WTC11 (cell line): Measurements from ENCODE around the gene AKIRIN2. TPM values are rescaled to one million over a fixed set of nuclear protein-coding genes. Genes with fewer than 3 reads are reported as not detected.

ENCODE experiments used
- ATAC-seq: fragments of 200-7000 bp; cut with Tn5 transposase; 2 replicates; pipeline ENCODE4 v1.10.0; 2021; ENCODE audit warnings: mild to moderate bottlenecking, moderate library complexity
- CTCF ChIA-PET: fragments of 300-600 bp; sonication (Branson Sonifier 250); formaldehyde crosslinking; loops from one replicate; lab custom pipeline; 2021; ENCODE audit warnings: antibody characterized with exemption; lab: Charles Lee
- POLR2A ChIA-PET: fragments of 350-600 bp; sonication (Branson Sonifier 250); formaldehyde crosslinking; loops from one replicate; lab custom pipeline; 2021; ENCODE audit warnings: antibody characterized with exemption; lab: Charles Lee
- DNase-seq: peaks from one replicate; pipeline ENCODE4 v3.0.0; 2021; ENCODE audit warnings: low spot score
- H3K27ac Mint-ChIP-seq: 2 replicates; pipeline ENCODE4 v1.8.0; 2021; ENCODE audit warnings: mixed read lengths
- H3K27me3 Mint-ChIP-seq: 2 replicates; pipeline ENCODE4 v1.8.0; 2021; ENCODE audit warnings: low read depth, mild to moderate bottlenecking, moderate library complexity, mixed read lengths
- H3K36me3 Mint-ChIP-seq: 2 replicates; pipeline ENCODE4 v1.8.0; 2021; ENCODE audit warnings: mixed read lengths
- H3K4me1 Mint-ChIP-seq: 2 replicates; pipeline ENCODE4 v1.8.0; 2022; ENCODE audit warnings: mixed read lengths
- H3K4me3 Mint-ChIP-seq: 2 replicates; pipeline ENCODE4 v1.8.0; 2021; ENCODE audit warnings: mild to moderate bottlenecking, moderate library complexity, mixed read lengths
- H3K9me3 Mint-ChIP-seq: 2 replicates; pipeline ENCODE4 v1.8.0; 2021; ENCODE audit warnings: mixed read lengths
- CREB1 ChIP-seq: sonication (generic); formaldehyde crosslinking; IDR thresholded peaks from 2 replicates; pipeline ENCODE4 v1.8.0; 2023; ENCODE audit warnings: mild to moderate bottlenecking, missing genetic modification reagents
- E2F5 ChIP-seq: sonication (generic); formaldehyde crosslinking; IDR thresholded peaks from 2 replicates; pipeline ENCODE4 v1.8.1; 2022; ENCODE audit warnings: mild to moderate bottlenecking, moderate library complexity, missing genetic modification reagents
- ELF4 ChIP-seq: sonication (generic); formaldehyde crosslinking; IDR thresholded peaks from 2 replicates; pipeline ENCODE4 v1.8.1; 2022; ENCODE audit warnings: low read depth, mild to moderate bottlenecking, moderate library complexity, missing genetic modification reagents
- FOXP1 ChIP-seq: sonication (generic); formaldehyde crosslinking; IDR thresholded peaks from 2 replicates; pipeline ENCODE4 v1.8.0; 2022; ENCODE audit warnings: missing genetic modification reagents, mild to moderate bottlenecking, moderate library complexity, borderline replicate concordance
- JAZF1 ChIP-seq: fragments of 250-450 bp; sonication (Bioruptor Pico); IDR thresholded peaks from 2 replicates; pipeline ENCODE4 v1.9.0; 2021; ENCODE audit warnings: moderate library complexity, mild to moderate bottlenecking, inconsistent platforms
- MXD4 ChIP-seq: fragments of 250-450 bp; sonication (Bioruptor Pico); IDR thresholded peaks from 2 replicates; pipeline ENCODE4 v1.8.0; 2021; ENCODE audit warnings: mild to moderate bottlenecking, moderate library complexity, borderline replicate concordance
- NFATC4 ChIP-seq: fragments of 250-450 bp; sonication (Bioruptor Pico); IDR thresholded peaks from 2 replicates; pipeline ENCODE4 v1.9.0; 2021; ENCODE audit warnings: mild to moderate bottlenecking
- OVOL2 ChIP-seq: fragments of 250-450 bp; sonication (Bioruptor Pico); IDR thresholded peaks from 2 replicates; pipeline ENCODE4 v1.9.0; 2021; ENCODE audit warnings: mild to moderate bottlenecking, borderline replicate concordance
- RELA ChIP-seq: sonication (generic); formaldehyde crosslinking; IDR thresholded peaks from 2 replicates; pipeline ENCODE4 v1.8.1; 2022; ENCODE audit warnings: missing genetic modification reagents, mild to moderate bottlenecking, borderline replicate concordance
- RORB ChIP-seq: fragments of 250-450 bp; sonication (Bioruptor Pico); IDR thresholded peaks from 2 replicates; pipeline ENCODE4 v1.9.0; 2021; ENCODE audit warnings: mild to moderate bottlenecking
- SP1 ChIP-seq: sonication (generic); formaldehyde crosslinking; conservative IDR thresholded peaks from 2 replicates; pipeline ENCODE4 v1.8.1; 2022; ENCODE audit warnings: missing genetic modification reagents
- STAT6 ChIP-seq: sonication (generic); formaldehyde crosslinking; conservative IDR thresholded peaks from 2 replicates; pipeline ENCODE4 v1.8.1; 2023; ENCODE audit warnings: mild to moderate bottlenecking, low read depth, missing genetic modification reagents, moderate library complexity
- TCF7 ChIP-seq: sonication (generic); formaldehyde crosslinking; IDR thresholded peaks from 2 replicates; pipeline ENCODE4 v1.8.0; 2022; ENCODE audit warnings: mild to moderate bottlenecking, low read depth, missing genetic modification reagents, moderate library complexity
- ZBTB21 ChIP-seq: sonication (generic); formaldehyde crosslinking; IDR thresholded peaks from 2 replicates; pipeline ENCODE4 v1.8.1; 2023; ENCODE audit warnings: mild to moderate bottlenecking, missing genetic modification reagents, borderline replicate concordance
- ZNF121 ChIP-seq: sonication (generic); formaldehyde crosslinking; IDR thresholded peaks from 2 replicates; pipeline ENCODE4 v1.8.0; 2023; ENCODE audit warnings: missing genetic modification reagents
- ZNF138 ChIP-seq: sonication (generic); formaldehyde crosslinking; conservative IDR thresholded peaks from 2 replicates; pipeline ENCODE4 v1.8.1; 2022; ENCODE audit warnings: mild to moderate bottlenecking, moderate library complexity, missing genetic modification reagents
- total RNA-seq: library from RNA; stranded (reverse); gene quantifications from 3 replicates; pipeline ENCODE4 v1.2.3, GENCODE V29; 2021
- TF ChIP-seq, protein P1 (sequence below): sonication (generic); formaldehyde crosslinking; IDR thresholded peaks from 2 replicates; pipeline ENCODE4 v1.8.1; 2023; ENCODE audit warnings: mild to moderate bottlenecking, missing genetic modification reagents, borderline replicate concordance
- TF ChIP-seq, protein P2 (sequence below): sonication (generic); formaldehyde crosslinking; IDR thresholded peaks from 2 replicates; pipeline ENCODE4 v1.8.0; 2023; ENCODE audit warnings: missing genetic modification reagents
- TF ChIP-seq, protein P3 (sequence below): sonication (generic); formaldehyde crosslinking; IDR thresholded peaks from 2 replicates; pipeline ENCODE4 v1.8.0; 2022; ENCODE audit warnings: mild to moderate bottlenecking, missing genetic modification reagents

Gene AKIRIN2
- total RNA-seq, 1 experiment from 2014 or later = 90.2 TPM

- Mint-ChIP-seq H3K4me3 (no peak overlapping the region), H3K4me1 (no peaks in the 10 kb centered on the region), H3K27me3 (no peaks in the 10 kb centered on the region), H3K36me3 (no peaks in the 10 kb centered on the region), H3K27ac (no peak overlapping the region), H3K9me3 (no peaks in the 10 kb centered on the region)
- POLR2A ChIA-PET = no interaction called here
- ATAC-seq = no peak
- DNase-seq = no peak
- CTCF ChIA-PET = no interaction called here
- TF ChIP-seq RELA (CRISPR knock-in tag) = no peak
- no peak for TF ChIP-seq ZNF121 (CRISPR knock-in tag)
- no peak for TF ChIP-seq OVOL2 (CRISPR knock-in tag)
- TF ChIP-seq NFATC4 (CRISPR knock-in tag) = no peak
- TF ChIP-seq, protein P1, sequence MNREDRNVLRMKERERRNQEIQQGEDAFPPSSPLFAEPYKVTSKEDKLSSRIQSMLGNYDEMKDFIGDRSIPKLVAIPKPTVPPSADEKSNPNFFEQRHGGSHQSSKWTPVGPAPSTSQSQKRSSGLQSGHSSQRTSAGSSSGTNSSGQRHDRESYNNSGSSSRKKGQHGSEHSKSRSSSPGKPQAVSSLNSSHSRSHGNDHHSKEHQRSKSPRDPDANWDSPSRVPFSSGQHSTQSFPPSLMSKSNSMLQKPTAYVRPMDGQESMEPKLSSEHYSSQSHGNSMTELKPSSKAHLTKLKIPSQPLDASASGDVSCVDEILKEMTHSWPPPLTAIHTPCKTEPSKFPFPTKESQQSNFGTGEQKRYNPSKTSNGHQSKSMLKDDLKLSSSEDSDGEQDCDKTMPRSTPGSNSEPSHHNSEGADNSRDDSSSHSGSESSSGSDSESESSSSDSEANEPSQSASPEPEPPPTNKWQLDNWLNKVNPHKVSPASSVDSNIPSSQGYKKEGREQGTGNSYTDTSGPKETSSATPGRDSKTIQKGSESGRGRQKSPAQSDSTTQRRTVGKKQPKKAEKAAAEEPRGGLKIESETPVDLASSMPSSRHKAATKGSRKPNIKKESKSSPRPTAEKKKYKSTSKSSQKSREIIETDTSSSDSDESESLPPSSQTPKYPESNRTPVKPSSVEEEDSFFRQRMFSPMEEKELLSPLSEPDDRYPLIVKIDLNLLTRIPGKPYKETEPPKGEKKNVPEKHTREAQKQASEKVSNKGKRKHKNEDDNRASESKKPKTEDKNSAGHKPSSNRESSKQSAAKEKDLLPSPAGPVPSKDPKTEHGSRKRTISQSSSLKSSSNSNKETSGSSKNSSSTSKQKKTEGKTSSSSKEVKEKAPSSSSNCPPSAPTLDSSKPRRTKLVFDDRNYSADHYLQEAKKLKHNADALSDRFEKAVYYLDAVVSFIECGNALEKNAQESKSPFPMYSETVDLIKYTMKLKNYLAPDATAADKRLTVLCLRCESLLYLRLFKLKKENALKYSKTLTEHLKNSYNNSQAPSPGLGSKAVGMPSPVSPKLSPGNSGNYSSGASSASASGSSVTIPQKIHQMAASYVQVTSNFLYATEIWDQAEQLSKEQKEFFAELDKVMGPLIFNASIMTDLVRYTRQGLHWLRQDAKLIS = no peak
- no peak for TF ChIP-seq RORB (CRISPR knock-in tag)
- TF ChIP-seq E2F5 (CRISPR knock-in tag) = no peak
- TF ChIP-seq JAZF1 (CRISPR knock-in tag) = no peak
- TF ChIP-seq ZBTB21 (CRISPR knock-in tag) = no peak
- TF ChIP-seq, protein P2, sequence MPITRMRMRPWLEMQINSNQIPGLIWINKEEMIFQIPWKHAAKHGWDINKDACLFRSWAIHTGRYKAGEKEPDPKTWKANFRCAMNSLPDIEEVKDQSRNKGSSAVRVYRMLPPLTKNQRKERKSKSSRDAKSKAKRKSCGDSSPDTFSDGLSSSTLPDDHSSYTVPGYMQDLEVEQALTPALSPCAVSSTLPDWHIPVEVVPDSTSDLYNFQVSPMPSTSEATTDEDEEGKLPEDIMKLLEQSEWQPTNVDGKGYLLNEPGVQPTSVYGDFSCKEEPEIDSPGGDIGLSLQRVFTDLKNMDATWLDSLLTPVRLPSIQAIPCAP (CRISPR knock-in tag) = no peak
- TF ChIP-seq ZNF138 (CRISPR knock-in tag) = no peak
- no peak for TF ChIP-seq CREB1 (CRISPR knock-in tag)
- no peak for TF ChIP-seq TCF7
- TF ChIP-seq FOXP1 (CRISPR knock-in tag) = no peak
- no peak for TF ChIP-seq MXD4
- TF ChIP-seq, protein P3, sequence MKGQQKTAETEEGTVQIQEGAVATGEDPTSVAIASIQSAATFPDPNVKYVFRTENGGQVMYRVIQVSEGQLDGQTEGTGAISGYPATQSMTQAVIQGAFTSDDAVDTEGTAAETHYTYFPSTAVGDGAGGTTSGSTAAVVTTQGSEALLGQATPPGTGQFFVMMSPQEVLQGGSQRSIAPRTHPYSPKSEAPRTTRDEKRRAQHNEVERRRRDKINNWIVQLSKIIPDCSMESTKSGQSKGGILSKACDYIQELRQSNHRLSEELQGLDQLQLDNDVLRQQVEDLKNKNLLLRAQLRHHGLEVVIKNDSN = no peak
- TF ChIP-seq STAT6 = no peak
- TF ChIP-seq ELF4 (CRISPR knock-in tag) = no peak
- TF ChIP-seq SP1 (CRISPR knock-in tag) = no peak
- TF ChIP-seq, all 79 proteins: peak for 0
Observed at GRCh38 chr6:87745966-87746721, 44.1 kb upstream of the AKIRIN2 start.
